Hematopoietic multipotent progenitor cell treated with erythropoietin and hydrocortisone succinate and interleukin-3 and kit ligand, for 15 days (in vitro differentiated cells): ENCODE data around the gene NTNG1.
"Not testable (repeated sequence)": the region's sequence is repeated elsewhere in the genome, so short reads cannot be mapped to it uniquely, and the experiment has no call there.

Experiments
- DNase-seq: peaks from one replicate; pipeline ENCODE4 v3.0.0-alpha.2; 2015; ENCODE audit warnings: low spot score

NTNG1 gene

GRCh38 chr1:107142666-107143065 is 1.8 kb downstream of the NTNG1 start:
- DNase-seq, result no peak

GRCh38 chr1:107145637-107146036 is 4.8 kb downstream of the NTNG1 start:
- no peak for DNase-seq

- DNase-seq, result no peak
Observed at GRCh38 chr1:107147843-107148242, 7.0 kb downstream of the NTNG1 start.

GRCh38 chr1:107149946-107150345 is 9.1 kb downstream of the NTNG1 start:
- no peak for DNase-seq

GRCh38 chr1:107151295-107151694 is 10.5 kb downstream of the NTNG1 start:
- DNase-seq, result no peak

- no peak for DNase-seq
Observed at GRCh38 chr1:107152395-107152794, 11.6 kb downstream of the NTNG1 start.

GRCh38 chr1:107153014-107153413 is 12.2 kb downstream of the NTNG1 start:
- no peak for DNase-seq

GRCh38 chr1:107158496-107158895 is 17.7 kb downstream of the NTNG1 start:
- DNase-seq, result no peak

GRCh38 chr1:107158991-107159390 is 18.2 kb downstream of the NTNG1 start:
- no peak for DNase-seq

GRCh38 chr1:107162745-107163144 is 21.9 kb downstream of the NTNG1 start:
- DNase-seq, result no peak

GRCh38 chr1:107164901-107165300 is 24.1 kb downstream of the NTNG1 start:
- DNase-seq, result not testable (repeated sequence)

GRCh38 chr1:107169615-107170014 is 28.8 kb downstream of the NTNG1 start:
- DNase-seq, result no peak

GRCh38 chr1:107171333-107171732 is 30.5 kb downstream of the NTNG1 start:
- DNase-seq, result no peak

GRCh38 chr1:107172450-107173170 is 31.8 kb downstream of the NTNG1 start:
- DNase-seq, result no peak

- DNase-seq, result no peak
Observed at GRCh38 chr1:107175102-107175909, 34.5 kb downstream of the NTNG1 start.

GRCh38 chr1:107181253-107181969 is 40.6 kb downstream of the NTNG1 start:
- DNase-seq, result no peak

GRCh38 chr1:107183011-107183410 is 42.2 kb downstream of the NTNG1 start:
- no peak for DNase-seq

- no peak for DNase-seq
Observed at GRCh38 chr1:107184888-107185287, 44.0 kb downstream of the NTNG1 start.

- no peak for DNase-seq
Observed at GRCh38 chr1:107187399-107187798, 46.6 kb downstream of the NTNG1 start.

- no peak for DNase-seq
Observed at GRCh38 chr1:107188160-107188559, 47.3 kb downstream of the NTNG1 start.

- DNase-seq, result no peak
Observed at GRCh38 chr1:107194380-107194779, 53.5 kb downstream of the NTNG1 start.

- no peak for DNase-seq
Observed at GRCh38 chr1:107195476-107195875, 54.6 kb downstream of the NTNG1 start.
